K562 (cell line): ENCODE measurements around the gene CFAP251. TPM values are rescaled to one million over a fixed set of nuclear protein-coding genes. Genes with fewer than 3 reads are reported as not detected.

Experiments
- FOXK1 ChIP-seq: sonication (generic); formaldehyde crosslinking; IDR thresholded peaks from 2 replicates; pipeline ENCODE4 v1.8.0; 2022; ENCODE audit warnings: missing genetic modification reagents, mild to moderate bottlenecking, borderline replicate concordance
- HNRNPLL ChIP-seq: fragments of 200-400 bp; formaldehyde crosslinking; IDR thresholded peaks from 2 replicates; pipeline ENCODE4 v1.6.1; 2017; ENCODE audit warnings: low read length, low read depth, mild to moderate bottlenecking; ENCODE audit not compliant: poor library complexity, severe bottlenecking
- ILF3 ChIP-seq: fragments of 450-650 bp; IDR thresholded peaks from 2 replicates; pipeline ENCODE4 v1.6.1; 2018; ENCODE audit warnings: antibody characterized with exemption, mild to moderate bottlenecking, moderate library complexity, borderline replicate concordance
- NR2C2 ChIP-seq, 2 experiments: fragments of 200-800 bp in 1 of 2; sonication (Bioruptor generic) in 1 of 2; sonication (generic) in 1 of 2; formaldehyde crosslinking in 1 of 2; IDR thresholded peaks; 2 replicates each; pipeline versions ENCODE4 v1.6.1 to v1.8.0; 2016 to 2022; ENCODE audit warnings: mild to moderate bottlenecking in 1 of 2, missing compliant biosample characterization in 1 of 2, missing genetic modification characterization in 1 of 2, missing genetic modification reagents in 1 of 2
- POLR2H ChIP-seq: IDR thresholded peaks from 2 replicates; pipeline ENCODE4 v1.6.1; 2016; ENCODE audit warnings: missing genetic modification characterization, low read depth, mild to moderate bottlenecking, control low read depth, missing compliant biosample characterization, moderate library complexity
- RBFOX2 ChIP-seq: fragments of 200-400 bp; formaldehyde crosslinking; IDR thresholded peaks from 2 replicates; pipeline ENCODE4 v1.6.1; 2017; ENCODE audit warnings: low read depth, mild to moderate bottlenecking, low read length, moderate library complexity
- ZNF311 ChIP-seq: fragments of 250-450 bp; sonication (Bioruptor Pico); IDR thresholded peaks from 2 replicates; pipeline ENCODE4 v1.4.0; 2020; ENCODE audit warnings: mild to moderate bottlenecking, moderate library complexity
- polyA plus RNA-seq, 8 experiments: library from polyadenylated mRNA; depleted of rRNA in 4 of 8; stranded (reverse) in 5 of 8; unstranded in 3 of 8; fragments of >200 nt; fragmentation: Nextera tagmentation in 2 of 8; fragmentation: Illumina TruSeq in 1 of 8; extraction: Ambion mirVana in 2 of 8; extraction: Trizol in 1 of 8; gene quantifications; 2 replicates each; pipeline versions ENCODE4 v1.2.1 to v1.2.3, GENCODE V29; 2011 to 2014; ENCODE audit warnings: inconsistent platforms in 1 of 8, missing spikeins in 1 of 8
- total RNA-seq, 7 experiments: library from RNA; depleted of rRNA in 6 of 7; stranded (reverse); fragments of >200 nt in 6 of 7; fragmentation: Illumina TruSeq in 2 of 7; extraction: Trizol in 2 of 7; gene quantifications; 2 replicates each; pipeline versions ENCODE4 v1.2.1 to v1.2.3, GENCODE V29; 2011 to 2021; ENCODE audit warnings: low replicate concordance in 1 of 7
- TF ChIP-seq, protein P1 (sequence below): sonication (generic); formaldehyde crosslinking; IDR thresholded peaks from 2 replicates; pipeline ENCODE4 v1.8.0; 2022; ENCODE audit warnings: mild to moderate bottlenecking, missing genetic modification reagents
- TF ChIP-seq, protein P2 (sequence below): fragments of 150-350 bp; conservative IDR thresholded peaks from 2 replicates; pipeline ENCODE4 v1.6.1; 2014; ENCODE audit warnings: low read length
- TF ChIP-seq, protein P3 (sequence below): fragments of 450-650 bp; IDR thresholded peaks from 2 replicates; pipeline ENCODE4 v1.6.1; 2014; ENCODE audit warnings: low read depth, mild to moderate bottlenecking, moderate library complexity, borderline replicate concordance
- TF ChIP-seq, protein P4 (sequence below): fragments of 250-450 bp; sonication (Bioruptor Pico); IDR thresholded peaks from 2 replicates; pipeline ENCODE4 v1.8.0; 2021; ENCODE audit warnings: moderate library complexity, mild to moderate bottlenecking, inconsistent platforms
- TF ChIP-seq, protein P5 (sequence below): fragments of 250-450 bp; sonication (Bioruptor Pico); IDR thresholded peaks from 2 replicates; pipeline ENCODE4 v1.5.0; 2021

The CFAP251 gene
- total and polyA plus RNA-seq, 9 of the 15 experiments (the other 6 are each of a cell fraction or from before 2014, with no cell fraction given) = 16.6 to 31.0 (median 19.1) TPM

DNA sequence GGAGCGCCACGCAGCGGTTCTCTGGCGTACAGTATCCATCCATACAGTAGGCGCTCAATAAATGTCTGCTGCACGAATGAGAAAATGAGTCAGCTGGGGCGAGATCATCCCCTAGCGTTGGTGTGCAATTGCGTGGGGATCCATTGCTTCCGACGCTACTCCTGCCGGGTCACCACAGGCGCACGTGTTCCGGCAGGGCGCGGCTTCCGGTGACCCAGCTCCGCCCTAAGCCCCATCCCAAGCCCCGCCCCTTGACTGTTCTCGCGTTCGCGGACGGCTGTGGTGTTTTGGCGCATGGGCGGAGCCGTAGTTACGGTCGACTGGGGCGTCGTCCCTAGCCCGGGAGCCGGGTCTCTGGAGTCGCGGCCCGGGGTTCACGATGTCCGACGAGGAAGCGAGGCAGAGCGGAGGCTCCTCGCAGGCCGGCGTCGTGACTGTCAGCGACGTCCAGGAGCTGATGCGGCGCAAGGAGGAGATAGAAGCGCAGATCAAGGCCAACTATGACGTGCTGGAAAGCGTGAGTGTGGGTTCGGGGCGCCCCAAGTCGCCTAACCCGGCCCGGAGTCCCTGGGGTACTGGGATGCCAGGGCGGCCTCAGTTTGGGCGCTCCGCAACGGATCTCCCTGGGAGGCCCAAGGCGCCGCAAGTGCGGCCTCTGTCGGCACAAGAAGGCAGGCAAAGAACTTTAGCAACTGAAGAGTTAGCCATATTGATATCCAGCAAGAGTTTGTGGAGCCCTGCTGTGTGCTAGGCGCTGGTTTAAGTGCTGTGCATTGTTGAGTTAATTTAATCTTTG lies 29.7 kb upstream of the CFAP251 start, which contains the start of gene PSMD9 (continued):
- TF ChIP-seq HNRNPLL (peak; percentile 83), ILF3 (no peak), RBFOX2 (peak; percentile 99), POLR2H (tag) (peak; percentile 67), FOXK1 (CRISPR knock-in tag) (peak; percentile 91), NR2C2 (CRISPR knock-in tag; IDR thresholded peaks at IDR 0.05) (peak; percentile 99), NR2C2 (tag; IDR thresholded peaks at IDR 0.05) (peak; percentile 100), ZNF311 (CRISPR knock-in tag) (peak; percentile 23; the same call in 1 of the 2 replicates)
- TF ChIP-seq, protein P1, sequence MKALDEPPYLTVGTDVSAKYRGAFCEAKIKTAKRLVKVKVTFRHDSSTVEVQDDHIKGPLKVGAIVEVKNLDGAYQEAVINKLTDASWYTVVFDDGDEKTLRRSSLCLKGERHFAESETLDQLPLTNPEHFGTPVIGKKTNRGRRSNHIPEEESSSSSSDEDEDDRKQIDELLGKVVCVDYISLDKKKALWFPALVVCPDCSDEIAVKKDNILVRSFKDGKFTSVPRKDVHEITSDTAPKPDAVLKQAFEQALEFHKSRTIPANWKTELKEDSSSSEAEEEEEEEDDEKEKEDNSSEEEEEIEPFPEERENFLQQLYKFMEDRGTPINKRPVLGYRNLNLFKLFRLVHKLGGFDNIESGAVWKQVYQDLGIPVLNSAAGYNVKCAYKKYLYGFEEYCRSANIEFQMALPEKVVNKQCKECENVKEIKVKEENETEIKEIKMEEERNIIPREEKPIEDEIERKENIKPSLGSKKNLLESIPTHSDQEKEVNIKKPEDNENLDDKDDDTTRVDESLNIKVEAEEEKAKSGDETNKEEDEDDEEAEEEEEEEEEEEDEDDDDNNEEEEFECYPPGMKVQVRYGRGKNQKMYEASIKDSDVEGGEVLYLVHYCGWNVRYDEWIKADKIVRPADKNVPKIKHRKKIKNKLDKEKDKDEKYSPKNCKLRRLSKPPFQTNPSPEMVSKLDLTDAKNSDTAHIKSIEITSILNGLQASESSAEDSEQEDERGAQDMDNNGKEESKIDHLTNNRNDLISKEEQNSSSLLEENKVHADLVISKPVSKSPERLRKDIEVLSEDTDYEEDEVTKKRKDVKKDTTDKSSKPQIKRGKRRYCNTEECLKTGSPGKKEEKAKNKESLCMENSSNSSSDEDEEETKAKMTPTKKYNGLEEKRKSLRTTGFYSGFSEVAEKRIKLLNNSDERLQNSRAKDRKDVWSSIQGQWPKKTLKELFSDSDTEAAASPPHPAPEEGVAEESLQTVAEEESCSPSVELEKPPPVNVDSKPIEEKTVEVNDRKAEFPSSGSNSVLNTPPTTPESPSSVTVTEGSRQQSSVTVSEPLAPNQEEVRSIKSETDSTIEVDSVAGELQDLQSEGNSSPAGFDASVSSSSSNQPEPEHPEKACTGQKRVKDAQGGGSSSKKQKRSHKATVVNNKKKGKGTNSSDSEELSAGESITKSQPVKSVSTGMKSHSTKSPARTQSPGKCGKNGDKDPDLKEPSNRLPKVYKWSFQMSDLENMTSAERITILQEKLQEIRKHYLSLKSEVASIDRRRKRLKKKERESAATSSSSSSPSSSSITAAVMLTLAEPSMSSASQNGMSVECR (CRISPR knock-in tag) = peak; percentile 87; the same call in 1 of the 2 replicates
- TF ChIP-seq, protein P2, sequence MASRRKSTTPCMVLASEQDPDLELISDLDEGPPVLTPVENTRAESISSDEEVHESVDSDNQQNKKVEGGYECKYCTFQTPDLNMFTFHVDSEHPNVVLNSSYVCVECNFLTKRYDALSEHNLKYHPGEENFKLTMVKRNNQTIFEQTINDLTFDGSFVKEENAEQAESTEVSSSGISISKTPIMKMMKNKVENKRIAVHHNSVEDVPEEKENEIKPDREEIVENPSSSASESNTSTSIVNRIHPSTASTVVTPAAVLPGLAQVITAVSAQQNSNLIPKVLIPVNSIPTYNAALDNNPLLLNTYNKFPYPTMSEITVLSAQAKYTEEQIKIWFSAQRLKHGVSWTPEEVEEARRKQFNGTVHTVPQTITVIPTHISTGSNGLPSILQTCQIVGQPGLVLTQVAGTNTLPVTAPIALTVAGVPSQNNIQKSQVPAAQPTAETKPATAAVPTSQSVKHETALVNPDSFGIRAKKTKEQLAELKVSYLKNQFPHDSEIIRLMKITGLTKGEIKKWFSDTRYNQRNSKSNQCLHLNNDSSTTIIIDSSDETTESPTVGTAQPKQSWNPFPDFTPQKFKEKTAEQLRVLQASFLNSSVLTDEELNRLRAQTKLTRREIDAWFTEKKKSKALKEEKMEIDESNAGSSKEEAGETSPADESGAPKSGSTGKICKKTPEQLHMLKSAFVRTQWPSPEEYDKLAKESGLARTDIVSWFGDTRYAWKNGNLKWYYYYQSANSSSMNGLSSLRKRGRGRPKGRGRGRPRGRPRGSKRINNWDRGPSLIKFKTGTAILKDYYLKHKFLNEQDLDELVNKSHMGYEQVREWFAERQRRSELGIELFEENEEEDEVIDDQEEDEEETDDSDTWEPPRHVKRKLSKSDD = no peak
- TF ChIP-seq, protein P3, sequence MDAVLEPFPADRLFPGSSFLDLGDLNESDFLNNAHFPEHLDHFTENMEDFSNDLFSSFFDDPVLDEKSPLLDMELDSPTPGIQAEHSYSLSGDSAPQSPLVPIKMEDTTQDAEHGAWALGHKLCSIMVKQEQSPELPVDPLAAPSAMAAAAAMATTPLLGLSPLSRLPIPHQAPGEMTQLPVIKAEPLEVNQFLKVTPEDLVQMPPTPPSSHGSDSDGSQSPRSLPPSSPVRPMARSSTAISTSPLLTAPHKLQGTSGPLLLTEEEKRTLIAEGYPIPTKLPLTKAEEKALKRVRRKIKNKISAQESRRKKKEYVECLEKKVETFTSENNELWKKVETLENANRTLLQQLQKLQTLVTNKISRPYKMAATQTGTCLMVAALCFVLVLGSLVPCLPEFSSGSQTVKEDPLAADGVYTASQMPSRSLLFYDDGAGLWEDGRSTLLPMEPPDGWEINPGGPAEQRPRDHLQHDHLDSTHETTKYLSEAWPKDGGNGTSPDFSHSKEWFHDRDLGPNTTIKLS = peak; percentile 86
- TF ChIP-seq, protein P4, sequence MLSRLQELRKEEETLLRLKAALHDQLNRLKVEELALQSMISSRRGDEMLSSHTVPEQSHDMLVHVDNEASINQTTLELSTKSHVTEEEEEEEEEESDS (CRISPR knock-in tag) = no peak
- TF ChIP-seq, protein P5, sequence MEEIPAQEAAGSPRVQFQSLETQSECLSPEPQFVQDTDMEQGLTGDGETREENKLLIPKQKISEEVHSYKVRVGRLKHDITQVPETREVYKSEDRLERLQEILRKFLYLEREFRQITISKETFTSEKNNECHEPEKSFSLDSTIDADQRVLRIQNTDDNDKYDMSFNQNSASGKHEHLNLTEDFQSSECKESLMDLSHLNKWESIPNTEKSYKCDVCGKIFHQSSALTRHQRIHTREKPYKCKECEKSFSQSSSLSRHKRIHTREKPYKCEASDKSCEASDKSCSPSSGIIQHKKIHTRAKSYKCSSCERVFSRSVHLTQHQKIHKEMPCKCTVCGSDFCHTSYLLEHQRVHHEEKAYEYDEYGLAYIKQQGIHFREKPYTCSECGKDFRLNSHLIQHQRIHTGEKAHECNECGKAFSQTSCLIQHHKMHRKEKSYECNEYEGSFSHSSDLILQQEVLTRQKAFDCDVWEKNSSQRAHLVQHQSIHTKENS (CRISPR knock-in tag) = no peak
